ENCODE measurements around the gene CCDC60.

CCDC60 gene

GRCh38 chr12:119461636-119462214 lies 127.2 kb downstream of the CCDC60 start:
- no peak overlapping the region for H3K14ac ChIP-seq (ENCODE audit: low read length in 2 of 2)
- no peak overlapping the region for H3K9ac ChIP-seq (ENCODE audit: low read length)
- no peak overlapping the region for H4K91ac ChIP-seq (ENCODE audit: low read length)
- DNase-seq = no peak
- no peaks in the 10 kb centered on the region for H3K79me1 ChIP-seq (replicated peaks; ENCODE audit: low read length, poor library complexity, severe bottlenecking)
- WGBS = 87% methylated on average over 5 of the region's 8 CpGs
- H3K18ac ChIP-seq (ENCODE audit: low read depth in 1 of 2, low read length in 2 of 2) = no peak overlapping the region
- H3K27me3 ChIP-seq (ENCODE audit: control insufficient read depth in 1 of 2, insufficient read depth in 1 of 2, low read length in 2 of 2) = no peaks in the 10 kb centered on the region
- H3K4me3 ChIP-seq (ENCODE audit: insufficient read depth in 1 of 2, low read depth in 1 of 2, low read length in 2 of 2) = no peak overlapping the region
- no peak overlapping the region for H3K4me2 ChIP-seq (ENCODE audit: low read length, poor library complexity, severe bottlenecking)
- no peak overlapping the region for H4K8ac ChIP-seq (ENCODE audit: low read length)
- peaks cover 4% of the 10 kb centered on the region for H3K9me3 ChIP-seq (ENCODE audit: control insufficient read depth, low read length)
- no peak overlapping the region for H2BK5ac ChIP-seq (ENCODE audit: low read depth, low read length, poor library complexity, severe bottlenecking)
- no peak overlapping the region for H3K4ac ChIP-seq (ENCODE audit: low read depth in 1 of 2, low read length in 2 of 2)
- H2AK5ac ChIP-seq (ENCODE audit: low read length, severe bottlenecking) = no peak overlapping the region
- H2AFZ ChIP-seq (ENCODE audit: low read depth, low read length) = no peak overlapping the region
- no peak overlapping the region for H2BK120ac ChIP-seq (ENCODE audit: low read depth, low read length)
- no peaks in the 10 kb centered on the region for H3K4me1 ChIP-seq (ENCODE audit: control insufficient read depth, insufficient read depth, low read depth, low read length)
- H2BK15ac ChIP-seq (ENCODE audit: low read depth, poor library complexity, severe bottlenecking) = no peak overlapping the region
- no peaks in the 10 kb centered on the region for H3K36me3 ChIP-seq (ENCODE audit: control insufficient read depth in 1 of 2, insufficient read depth in 2 of 2, low read depth in 1 of 2, low read length in 2 of 2)
- H2BK12ac ChIP-seq (ENCODE audit: low read length in 2 of 2) = no peak overlapping the region
- no peak overlapping the region for H3K23ac ChIP-seq (ENCODE audit: low read length in 2 of 2)
- no peak overlapping the region for H3K27ac ChIP-seq (ENCODE audit: low read length, poor library complexity, severe bottlenecking)

DNA sequence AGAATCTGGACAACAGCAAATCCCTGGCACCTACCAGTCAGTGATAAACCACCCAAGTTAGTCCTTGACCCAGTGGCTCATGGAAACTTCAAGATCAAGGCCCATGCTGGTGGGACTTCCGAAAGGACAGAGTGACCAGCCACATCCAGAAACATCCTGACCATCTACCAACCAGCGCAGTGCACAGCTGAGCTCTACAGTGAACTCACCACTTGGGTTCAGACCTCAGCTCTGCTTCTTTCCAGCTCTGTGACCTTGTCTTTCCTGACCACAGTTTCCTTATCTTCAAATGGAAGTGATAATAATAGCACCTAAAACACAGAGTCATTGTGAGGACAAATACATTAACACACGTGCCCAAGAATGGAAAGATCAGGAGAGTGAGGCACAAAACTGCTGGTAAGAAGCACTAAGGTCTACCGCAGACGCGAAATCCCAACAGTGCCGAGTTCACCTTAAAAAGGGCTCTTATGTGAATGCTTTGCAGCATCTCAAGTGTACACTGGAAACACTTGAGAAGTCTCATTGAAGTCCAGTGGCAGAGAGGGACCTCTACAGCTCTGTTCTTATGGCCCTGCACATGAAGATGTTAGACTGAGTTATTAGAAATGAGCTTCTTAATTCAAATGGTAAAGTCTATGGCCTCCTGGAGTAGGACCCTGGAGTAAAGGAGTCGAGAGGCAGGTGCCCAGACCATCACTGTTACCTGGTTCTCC lies 128.8 kb downstream of the CCDC60 start:
- no peak overlapping the region for H2BK120ac ChIP-seq (ENCODE audit: low read depth, low read length)
- no peaks in the 10 kb centered on the region for H3K4me1 ChIP-seq (ENCODE audit: control insufficient read depth, insufficient read depth, low read depth, low read length)
- no peak overlapping the region for H2BK5ac ChIP-seq (ENCODE audit: low read depth, low read length, poor library complexity, severe bottlenecking)
- no peak overlapping the region for H4K8ac ChIP-seq (ENCODE audit: low read length)
- no peaks in the 10 kb centered on the region for H3K27me3 ChIP-seq (ENCODE audit: control insufficient read depth in 1 of 2, insufficient read depth in 1 of 2, low read length in 2 of 2)
- H3K23ac ChIP-seq (ENCODE audit: low read length in 2 of 2) = no peak overlapping the region
- H3K79me1 ChIP-seq (replicated peaks; ENCODE audit: low read length, poor library complexity, severe bottlenecking) = no peaks in the 10 kb centered on the region
- H3K4me3 ChIP-seq (ENCODE audit: insufficient read depth in 1 of 2, low read depth in 1 of 2, low read length in 2 of 2) = no peak overlapping the region
- H2AK5ac ChIP-seq (ENCODE audit: low read length, severe bottlenecking) = no peak overlapping the region
- H3K4me2 ChIP-seq (ENCODE audit: low read length, poor library complexity, severe bottlenecking) = no peak overlapping the region
- no peak overlapping the region for H3K18ac ChIP-seq (ENCODE audit: low read depth in 1 of 2, low read length in 2 of 2)
- H3K9ac ChIP-seq (ENCODE audit: low read length) = no peak overlapping the region
- 75% methylated on average over 8 of the region's 8 CpGs for WGBS
- H3K9me3 ChIP-seq (ENCODE audit: control insufficient read depth, low read length) = peaks cover 4% of the 10 kb centered on the region
- H2BK15ac ChIP-seq (ENCODE audit: low read depth, poor library complexity, severe bottlenecking) = no peak overlapping the region
- no peak overlapping the region for H2BK12ac ChIP-seq (ENCODE audit: low read length in 2 of 2)
- no peak overlapping the region for H2AFZ ChIP-seq (ENCODE audit: low read depth, low read length)
- no peak overlapping the region for H3K14ac ChIP-seq (ENCODE audit: low read length in 2 of 2)
- no peak overlapping the region for H3K27ac ChIP-seq (ENCODE audit: low read length, poor library complexity, severe bottlenecking)
- no peak overlapping the region for H3K4ac ChIP-seq (ENCODE audit: low read depth in 1 of 2, low read length in 2 of 2)
- H4K91ac ChIP-seq (ENCODE audit: low read length) = no peak overlapping the region
- H3K36me3 ChIP-seq (ENCODE audit: control insufficient read depth in 1 of 2, insufficient read depth in 2 of 2, low read depth in 1 of 2, low read length in 2 of 2) = no peaks in the 10 kb centered on the region
- DNase-seq = no peak

- Histone ChIP-seq H3K36me3 (ENCODE audit: control insufficient read depth in 1 of 2, insufficient read depth in 2 of 2, low read depth in 1 of 2, low read length in 2 of 2) (no peaks in the 10 kb centered on the region), H2BK15ac (ENCODE audit: low read depth, poor library complexity, severe bottlenecking) (no peak overlapping the region), H2AFZ (ENCODE audit: low read depth, low read length) (no peak overlapping the region), H2AK5ac (ENCODE audit: low read length, severe bottlenecking) (no peak overlapping the region), H3K27ac (ENCODE audit: low read length, poor library complexity, severe bottlenecking) (no peak overlapping the region), H2BK5ac (ENCODE audit: low read depth, low read length, poor library complexity, severe bottlenecking) (no peak overlapping the region), H4K8ac (ENCODE audit: low read length) (no peak overlapping the region), H3K4me1 (ENCODE audit: control insufficient read depth, insufficient read depth, low read depth, low read length) (no peaks in the 10 kb centered on the region), H3K4ac (ENCODE audit: low read depth in 1 of 2, low read length in 2 of 2) (no peak overlapping the region), H4K91ac (ENCODE audit: low read length) (no peak overlapping the region), H3K4me3 (ENCODE audit: insufficient read depth in 1 of 2, low read depth in 1 of 2, low read length in 2 of 2) (no peak overlapping the region), H3K9me3 (ENCODE audit: control insufficient read depth, low read length) (no peaks in the 10 kb centered on the region), H3K18ac (ENCODE audit: low read depth in 1 of 2, low read length in 2 of 2) (no peak overlapping the region), H3K79me1 (replicated peaks; ENCODE audit: low read length, poor library complexity, severe bottlenecking) (no peaks in the 10 kb centered on the region), H3K27me3 (ENCODE audit: control insufficient read depth in 1 of 2, insufficient read depth in 1 of 2, low read length in 2 of 2) (no peaks in the 10 kb centered on the region), H3K9ac (ENCODE audit: low read length) (no peak overlapping the region), H2BK12ac (ENCODE audit: low read length in 2 of 2) (no peak overlapping the region), H3K4me2 (ENCODE audit: low read length, poor library complexity, severe bottlenecking) (no peak overlapping the region), H3K23ac (ENCODE audit: low read length in 2 of 2) (no peak overlapping the region), H3K14ac (ENCODE audit: low read length in 2 of 2) (no peak overlapping the region), H2BK120ac (ENCODE audit: low read depth, low read length) (no peak overlapping the region)
- no peak for DNase-seq
Observed at GRCh38 chr12:119468296-119468695, 133.8 kb downstream of the CCDC60 start.

- no peak overlapping the region for H2AK5ac ChIP-seq (ENCODE audit: low read length, severe bottlenecking)
- H4K8ac ChIP-seq (ENCODE audit: low read length) = no peak overlapping the region
- no peak overlapping the region for H3K18ac ChIP-seq (ENCODE audit: low read depth in 1 of 2, low read length in 2 of 2)
- H2BK120ac ChIP-seq (ENCODE audit: low read depth, low read length) = no peak overlapping the region
- DNase-seq = no peak
- no peak overlapping the region for H3K4ac ChIP-seq (ENCODE audit: low read depth in 1 of 2, low read length in 2 of 2)
- no peaks in the 10 kb centered on the region for H3K4me1 ChIP-seq (ENCODE audit: control insufficient read depth, insufficient read depth, low read depth, low read length)
- no peak overlapping the region for H3K27ac ChIP-seq (ENCODE audit: low read length, poor library complexity, severe bottlenecking)
- WGBS = 90% methylated on average over 2 of the region's 4 CpGs
- no peak overlapping the region for H2BK15ac ChIP-seq (ENCODE audit: low read depth, poor library complexity, severe bottlenecking)
- no peak overlapping the region for H2BK5ac ChIP-seq (ENCODE audit: low read depth, low read length, poor library complexity, severe bottlenecking)
- no peaks in the 10 kb centered on the region for H3K27me3 ChIP-seq (ENCODE audit: control insufficient read depth in 1 of 2, insufficient read depth in 1 of 2, low read length in 2 of 2)
- H3K36me3 ChIP-seq (ENCODE audit: control insufficient read depth in 1 of 2, insufficient read depth in 2 of 2, low read depth in 1 of 2, low read length in 2 of 2) = no peaks in the 10 kb centered on the region
- no peak overlapping the region for H3K9ac ChIP-seq (ENCODE audit: low read length)
- no peak overlapping the region for H3K23ac ChIP-seq (ENCODE audit: low read length in 2 of 2)
- H3K9me3 ChIP-seq (ENCODE audit: control insufficient read depth, low read length) = peaks cover 10% of the 10 kb centered on the region
- H2AFZ ChIP-seq (ENCODE audit: low read depth, low read length) = no peak overlapping the region
- no peak overlapping the region for H3K4me2 ChIP-seq (ENCODE audit: low read length, poor library complexity, severe bottlenecking)
- no peak overlapping the region for H4K91ac ChIP-seq (ENCODE audit: low read length)
- H2BK12ac ChIP-seq (ENCODE audit: low read length in 2 of 2) = no peak overlapping the region
- H3K4me3 ChIP-seq (ENCODE audit: insufficient read depth in 1 of 2, low read depth in 1 of 2, low read length in 2 of 2) = no peak overlapping the region
- H3K79me1 ChIP-seq (replicated peaks; ENCODE audit: low read length, poor library complexity, severe bottlenecking) = no peaks in the 10 kb centered on the region
- no peak overlapping the region for H3K14ac ChIP-seq (ENCODE audit: low read length in 2 of 2)
Observed at GRCh38 chr12:119475650-119476049, 141.1 kb downstream of the CCDC60 start.
